Prostate gland (tissue), 2 donors: ENCODE data around the gene STUM. TPM values are rescaled to one million over a fixed set of nuclear protein-coding genes. Genes with fewer than 3 reads are reported as not detected.
A peak's percentile ranks its signal among the peaks of the same experiment; 100 is the strongest.
"Not testable (repeated sequence)": the region's sequence is repeated elsewhere in the genome, so short reads cannot be mapped to it uniquely, and the experiment has no call there.

Experiments used
- DNase-seq: peaks from one replicate; pipeline ENCODE4 v3.0.0-alpha.2; 2019; ENCODE audit warnings: low spot score
- H3K27ac ChIP-seq, 2 donors: fragments of 200-600 bp; sonication (generic); 2 replicates each; pipeline ENCODE4 v1.5.1; 2017 to 2019
- H3K27me3 ChIP-seq: fragments of 200-600 bp; sonication (generic); replicated peaks from 2 replicates; pipeline ENCODE4 v1.5.1; 2019; ENCODE audit not compliant: insufficient read depth
- H3K36me3 ChIP-seq, 2 donors: fragments of 200-600 bp; sonication (generic); 1 replicate in 1 of 2; 2 replicates in 1 of 2; pipeline versions ENCODE4 v1.5.1 to v1.8.1; 2017 to 2019
- H3K4me1 ChIP-seq: fragments of 200-600 bp; sonication (generic); replicated peaks from 2 replicates; pipeline ENCODE4 v1.5.1; 2019
- H3K4me3 ChIP-seq, 2 donors: fragments of 200-600 bp; sonication (generic); 2 replicates each; pipeline ENCODE4 v1.5.1; 2017 to 2019
- H3K9me3 ChIP-seq: fragments of 200-600 bp; sonication (generic); 2 replicates; pipeline ENCODE4 v1.5.1; 2017
- CTCF ChIP-seq, 4 experiments: fragments of 200-600 bp in 2 of 4; fragments of 450-650 bp in 2 of 4; sonication (generic) in 2 of 4; IDR thresholded peaks; 1 replicate in 3 of 4; 2 replicates in 1 of 4; pipeline ENCODE4 v1.5.1; 2016 to 2019; ENCODE audit warnings: antibody characterized with exemption in 4 of 4, mild to moderate bottlenecking in 2 of 4, moderate library complexity in 2 of 4
- POLR2A ChIP-seq: fragments of 450-650 bp; IDR thresholded peaks from one replicate; pipeline ENCODE4 v1.6.1; 2016; ENCODE audit warnings: antibody characterized with exemption, mild to moderate bottlenecking
- POLR2AphosphoS5 ChIP-seq: sonication (generic); formaldehyde crosslinking; IDR thresholded peaks from one replicate; pipeline ENCODE4 v1.6.1; 2017; ENCODE audit warnings: antibody characterized with exemption
- WGBS: methylation state at CpG from one replicate; pipeline ENCODE4 v1.1.5; 2018; 5-methylcytosine and 5-hydroxymethylcytosine counted together
- intact Hi-C: fragments of 100-400 bp; cut with DNase I; formaldehyde crosslinking; loops from one replicate; pipeline ENCODE4 v1.14.2; 2022
- total RNA-seq, 2 donors: library from RNA; depleted of rRNA; stranded (reverse); fragments of >200 nt; gene quantifications; one replicate each; pipeline ENCODE4 v1.1.0, GENCODE V29; 2016

STUM gene
- total RNA-seq = 1 to 10 TPM; 1.9 to 4.3 TPM

- H3K36me3 ChIP-seq = no peaks in the 10 kb centered on the region
- TF ChIP-seq CTCF (IDR thresholded peaks at IDR 0.05) = no peak
- no peak for TF ChIP-seq POLR2A
- TF ChIP-seq POLR2AphosphoS5 = no peak
- peak within 1 kb of the TSS; percentile 36 to 42 for H3K4me3 ChIP-seq
- no peak for DNase-seq
- no peaks in the 10 kb centered on the region for H3K9me3 ChIP-seq
- H3K27ac ChIP-seq = peak within 1 kb of the TSS; percentile 5 to 58
- peaks cover 10% of the 10 kb centered on the region for H3K4me1 ChIP-seq
- no peaks in the 10 kb centered on the region for H3K27me3 ChIP-seq
- WGBS = under 1% methylated on average over 67 of the region's 82 CpGs
- intact Hi-C loops = loop anchor here (5.0 kb wide), 3 partner anchors 79 to 279 kb away; no protein-coding TSS in a partner anchor
These were observed at the start of gene STUM for GRCh38 chr1:226548256-226549093. Gene STUM (plus strand): TSS chr1:226548764. CDS start chr1:226548905, 141 bp downstream.

GRCh38 chr1:226499699-226500098, 48.9 kb upstream of the STUM start:
- DNase-seq, H3K36me3 ChIP-seq, intact Hi-C loops, H3K27ac ChIP-seq, H3K27me3 ChIP-seq, H3K9me3 ChIP-seq, H3K4me1 ChIP-seq, H3K4me3 ChIP-seq: not testable (repeated sequence)
- 93% methylated on average over 3 of the region's 3 CpGs for WGBS

- Histone ChIP-seq H3K9me3 (no peaks in the 10 kb centered on the region), H3K27me3 (no peaks in the 10 kb centered on the region), H3K27ac (no peak overlapping the region), H3K4me1 (no peaks in the 10 kb centered on the region), H3K4me3 (no peak overlapping the region), H3K36me3 (no peaks in the 10 kb centered on the region)
- no peak for DNase-seq
- TF ChIP-seq POLR2A (no peak), POLR2AphosphoS5 (no peak), CTCF (IDR thresholded peaks at IDR 0.05) (no peak)
- WGBS = 55% methylated on average over 2 of the region's 2 CpGs
- intact Hi-C loops = no loop called here
These were observed 42.5 kb upstream of the STUM start for GRCh38 chr1:226506021-226506420.

GRCh38 chr1:226506921-226507320, 41.6 kb upstream of the STUM start:
- TF ChIP-seq CTCF (IDR thresholded peaks at IDR 0.05) (no peak), POLR2A (no peak), POLR2AphosphoS5 (no peak)
- DNase-seq = no peak
- no peak overlapping the region for H3K4me3 ChIP-seq

GRCh38 chr1:226510453-226510852, 38.1 kb upstream of the STUM start:
- Histone ChIP-seq H3K9me3 (no peaks in the 10 kb centered on the region), H3K36me3 (no peaks in the 10 kb centered on the region), H3K4me3 (no peak overlapping the region), H3K4me1 (no peaks in the 10 kb centered on the region), H3K27me3 (no peaks in the 10 kb centered on the region), H3K27ac (no peak overlapping the region)
- WGBS = 67% methylated on average over 1 of the region's 1 CpG
- DNase-seq = no peak
- no peak for TF ChIP-seq POLR2AphosphoS5
- TF ChIP-seq CTCF (IDR thresholded peaks at IDR 0.05) = no peak
- no peak for TF ChIP-seq POLR2A
- intact Hi-C loops = no loop called here

More at GRCh38 chr1:226506921-226507320, 41.6 kb upstream of the STUM start:
- Histone ChIP-seq H3K36me3 (no peaks in the 10 kb centered on the region), H3K9me3 (no peaks in the 10 kb centered on the region), H3K4me1 (no peaks in the 10 kb centered on the region), H3K27ac (no peak overlapping the region), H3K27me3 (no peaks in the 10 kb centered on the region)
- 95% methylated on average over 5 of the region's 5 CpGs for WGBS
- intact Hi-C loops = no loop called here
